Endothelial cell of umbilical vein (primary cell): ENCODE data around the gene CARMIL1. TPM values are rescaled to one million over a fixed set of nuclear protein-coding genes. Genes with fewer than 3 reads are reported as not detected.

Experiments
- BruUV-seq: library from RNA; stranded (reverse); fragments of 400-500 nt; replicated peaks from 2 replicates; lab custom pipeline; 2021; lab: Mats Ljungman, UMichigan
- CTCF ChIA-PET: fragments of 300-600, 350-600 bp; sonication (Branson Sonifier 250); formaldehyde crosslinking; loops from one replicate; lab custom pipeline; 2021; ENCODE audit warnings: antibody characterized with exemption, inconsistent platforms; lab: Charles Lee
- POLR2A ChIA-PET: fragments of 300-600, 350-600 bp; sonication (Branson Sonifier 250); formaldehyde crosslinking; loops from one replicate; lab custom pipeline; 2021; ENCODE audit warnings: antibody characterized with exemption, inconsistent platforms; lab: Charles Lee
- DNase-seq: peaks from one replicate; pipeline ENCODE4 v3.0.0-alpha.2; 2011; ENCODE audit warnings: low read depth, low spot score
- FAIRE-seq: peaks from 2 replicates; lab custom pipeline; 2011; peaks lifted over from hg19 to GRCh38; lab: Jason Lieb, UNC
- H2AFZ ChIP-seq: 2 replicates; pipeline ENCODE4 v1.6.0; 2012; ENCODE audit warnings: low read depth, low read length, control low read depth, inconsistent platforms
- H3K27ac ChIP-seq: 2 replicates; pipeline ENCODE4 v1.5.1; 2011; ENCODE audit warnings: low read depth, mild to moderate bottlenecking, control low read depth, low read length, moderate library complexity; ENCODE audit not compliant: insufficient read depth
- H3K27me3 ChIP-seq, 2 experiments: 2 replicates each; pipeline versions ENCODE4 v1.6.0 to v1.6.1; 2011; ENCODE audit warnings: low read length in 2 of 2, mixed read lengths in 1 of 2; ENCODE audit not compliant: control insufficient read depth in 2 of 2, insufficient read depth in 2 of 2
- H3K36me3 ChIP-seq, 2 experiments: 2 replicates in 1 of 2; 3 replicates in 1 of 2; pipeline ENCODE4 v1.5.1; 2011; ENCODE audit warnings: low read length in 2 of 2, mild to moderate bottlenecking in 1 of 2, moderate library complexity in 1 of 2; ENCODE audit not compliant: control insufficient read depth in 2 of 2, insufficient read depth in 2 of 2; ENCODE audit errors: extremely low read depth in 1 of 2
- H3K4me1 ChIP-seq: 3 replicates; pipeline ENCODE4 v1.5.1; 2011; ENCODE audit warnings: mild to moderate bottlenecking, low read length; ENCODE audit not compliant: control insufficient read depth, insufficient read depth; ENCODE audit errors: extremely low read depth
- H3K4me2 ChIP-seq: 2 replicates; pipeline ENCODE4 v1.6.1; 2011; ENCODE audit warnings: low read length, control low read depth, mixed read lengths; ENCODE audit not compliant: insufficient read depth
- H3K4me3 ChIP-seq, 3 experiments: fragments of 200-600 bp in 1 of 3; sonication (generic), shearing (Covaris generic) in 1 of 3; replicated peaks in 1 of 3; 2 replicates each; pipeline ENCODE4 v1.5.1; 2011 to 2016; ENCODE audit warnings: control low read depth in 3 of 3, low read length in 3 of 3, mild to moderate bottlenecking in 2 of 3, inconsistent platforms in 1 of 3, low read depth in 1 of 3, moderate library complexity in 1 of 3; ENCODE audit not compliant: insufficient read depth in 1 of 3
- H3K79me2 ChIP-seq: 2 replicates; pipeline ENCODE4 v1.6.0; 2012; ENCODE audit warnings: low read length, inconsistent platforms; ENCODE audit not compliant: control insufficient read depth, insufficient read depth
- H3K9ac ChIP-seq: replicated peaks from 2 replicates; pipeline ENCODE3; 2011; ENCODE audit warnings: low read length, control low read depth; ENCODE audit not compliant: insufficient read depth; ENCODE audit errors: extremely low read depth
- H3K9me1 ChIP-seq: replicated peaks from 3 replicates; pipeline ENCODE4 v1.6.0; 2011; ENCODE audit warnings: mild to moderate bottlenecking, low read length; ENCODE audit not compliant: control insufficient read depth, insufficient read depth; ENCODE audit errors: extremely low read depth
- H3K9me3 ChIP-seq: replicated peaks from 2 replicates; pipeline ENCODE4 v1.5.1; 2012; ENCODE audit warnings: low read length, inconsistent platforms; ENCODE audit not compliant: control insufficient read depth, insufficient read depth
- H4K20me1 ChIP-seq: replicated peaks from 2 replicates; pipeline ENCODE3; 2011; ENCODE audit warnings: mild to moderate bottlenecking, low read length; ENCODE audit not compliant: control insufficient read depth, insufficient read depth; ENCODE audit errors: extremely low read depth
- EZH2 ChIP-seq: IDR thresholded peaks from 2 replicates; pipeline ENCODE4 v1.6.1; 2012; ENCODE audit warnings: borderline replicate concordance, low read depth, mild to moderate bottlenecking, moderate library complexity, low read length, inconsistent platforms; ENCODE audit not compliant: severe bottlenecking
- FOS ChIP-seq: IDR thresholded peaks from 2 replicates; pipeline ENCODE4 v1.6.1; 2011; ENCODE audit warnings: mild to moderate bottlenecking, low read length, moderate library complexity, borderline replicate concordance; ENCODE audit not compliant: insufficient read depth
- GATA2 ChIP-seq: IDR thresholded peaks from 2 replicates; pipeline ENCODE4 v1.7.0; 2011; ENCODE audit warnings: low read depth, mild to moderate bottlenecking, moderate library complexity, mixed read lengths, low read length; ENCODE audit not compliant: insufficient read length, insufficient read depth
- JUN ChIP-seq: IDR thresholded peaks from 2 replicates; pipeline ENCODE4 v1.6.1; 2011; ENCODE audit warnings: borderline replicate concordance, low read depth; ENCODE audit not compliant: insufficient read length, insufficient read depth
- MYC ChIP-seq: IDR thresholded peaks from one replicate; pipeline ENCODE4 v1.6.1; 2011; ENCODE audit warnings: mild to moderate bottlenecking, low read depth, low read length
- POLR2A ChIP-seq: IDR thresholded peaks from 2 replicates; pipeline ENCODE4 v1.6.1; 2012; ENCODE audit warnings: low read depth, mild to moderate bottlenecking, control low read depth, low read length
- POLR2AphosphoS5 ChIP-seq: IDR thresholded peaks from 2 replicates; pipeline ENCODE4 v1.6.1; 2012; ENCODE audit warnings: low read depth, mild to moderate bottlenecking, control low read depth, low read length, moderate library complexity; ENCODE audit not compliant: insufficient read depth
- dilution Hi-C: fragments of 300-500 bp; cut with MboI; formaldehyde crosslinking; loops from one replicate; pipeline ENCODE4 v1.15.0; 2019; ENCODE audit warnings: low sequenced_read_pairs; ENCODE audit not compliant: extremely low pct_ligation_motif_present
- intact Hi-C: fragments of 100-400 bp; cut with micrococcal nuclease; formaldehyde crosslinking; loops from one replicate; pipeline ENCODE4 v1.10.0; 2022
- polyA plus RNA-seq, 4 experiments: library from polyadenylated mRNA; depleted of rRNA in 3 of 4; stranded (reverse) in 3 of 4; unstranded in 1 of 4; fragments of >200 nt; gene quantifications; 2 replicates each; pipeline versions ENCODE4 v1.2.1 to v1.2.3, GENCODE V29; 2011 to 2012; ENCODE audit warnings: missing spikeins in 1 of 4
- total RNA-seq: library from RNA; stranded (reverse); gene quantifications from 2 replicates; pipeline ENCODE4 v1.2.3, GENCODE V29; 2021
- TF ChIP-seq, protein P1 (sequence below): IDR thresholded peaks from 2 replicates; pipeline ENCODE4 v1.6.1; 2011; ENCODE audit not compliant: insufficient read depth, insufficient read length
- TF ChIP-seq, protein P2 (sequence below), 2 donors: IDR thresholded peaks; 1 replicate in 1 of 2; 2 replicates in 1 of 2; pipeline ENCODE4 v1.5.1; 2011; ENCODE audit warnings: low read length in 2 of 2, mild to moderate bottlenecking in 2 of 2, moderate library complexity in 2 of 2, control low read depth in 1 of 2, inconsistent platforms in 1 of 2, low read depth in 1 of 2; ENCODE audit not compliant: insufficient read depth in 1 of 2; ENCODE audit errors: extremely low read depth in 1 of 2

CARMIL1 gene
- total and polyA plus RNA-seq, 2 donors (not counting 3 experiments of a cell fraction or from before 2014, with no cell fraction given): 1.3 to 8.7 TPM

DNA sequence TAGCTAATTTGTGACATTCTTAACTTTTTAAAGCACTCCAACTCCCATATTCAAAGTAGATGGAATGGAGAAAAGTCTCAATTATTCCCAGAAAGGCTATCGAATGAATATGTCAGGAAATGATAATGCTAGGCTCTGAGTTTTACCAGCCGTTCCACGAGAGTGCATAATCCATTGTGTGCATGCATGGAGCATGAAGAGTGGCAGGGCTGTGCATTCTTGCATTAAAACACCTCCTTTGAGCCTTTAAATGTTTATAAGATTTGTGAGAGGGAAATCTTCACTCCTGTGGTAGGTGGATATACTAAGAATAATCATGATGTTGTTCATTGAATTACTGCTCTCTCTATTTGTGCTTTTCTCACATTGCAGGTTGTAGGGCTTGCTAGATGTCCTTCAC, 178.3 kb downstream of the CARMIL1 start:
- CTCF ChIA-PET: interaction anchor here (0.6 to 1.2 kb wide), 2 partner anchors 13 to 278 kb away, joined by 3 read pairs; no protein-coding TSS in a partner anchor
- no peak for FAIRE-seq
- POLR2A ChIA-PET: no interaction called here

More for the DNA sequence above, 178.3 kb downstream of the CARMIL1 start:
- intact Hi-C loops (no loop called here), dilution Hi-C loops (no loop called here)
- Histone ChIP-seq H3K4me2 (no peak overlapping the region), H4K20me1 (no peaks in the 10 kb centered on the region), H3K36me3 (no peaks in the 10 kb centered on the region), H3K4me3 (no peak overlapping the region), H2AFZ (no peak overlapping the region), H3K27ac (no peak overlapping the region), H3K9me1 (no peaks in the 10 kb centered on the region), H3K9ac (no peak overlapping the region), H3K9me3 (no peaks in the 10 kb centered on the region), H3K4me1 (no peaks in the 10 kb centered on the region), H3K27me3 (no peaks in the 10 kb centered on the region), H3K79me2 (no peaks in the 10 kb centered on the region)
- no peak for DNase-seq
- no TSS peak for BruUV-seq
- TF ChIP-seq, protein P1, sequence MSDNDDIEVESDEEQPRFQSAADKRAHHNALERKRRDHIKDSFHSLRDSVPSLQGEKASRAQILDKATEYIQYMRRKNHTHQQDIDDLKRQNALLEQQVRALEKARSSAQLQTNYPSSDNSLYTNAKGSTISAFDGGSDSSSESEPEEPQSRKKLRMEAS: no peak
- TF ChIP-seq JUN (no peak), EZH2 (no peak), POLR2AphosphoS5 (no peak), GATA2 (no peak), FOS (no peak), MYC (no peak), POLR2A (no peak)
- TF ChIP-seq, protein P2, sequence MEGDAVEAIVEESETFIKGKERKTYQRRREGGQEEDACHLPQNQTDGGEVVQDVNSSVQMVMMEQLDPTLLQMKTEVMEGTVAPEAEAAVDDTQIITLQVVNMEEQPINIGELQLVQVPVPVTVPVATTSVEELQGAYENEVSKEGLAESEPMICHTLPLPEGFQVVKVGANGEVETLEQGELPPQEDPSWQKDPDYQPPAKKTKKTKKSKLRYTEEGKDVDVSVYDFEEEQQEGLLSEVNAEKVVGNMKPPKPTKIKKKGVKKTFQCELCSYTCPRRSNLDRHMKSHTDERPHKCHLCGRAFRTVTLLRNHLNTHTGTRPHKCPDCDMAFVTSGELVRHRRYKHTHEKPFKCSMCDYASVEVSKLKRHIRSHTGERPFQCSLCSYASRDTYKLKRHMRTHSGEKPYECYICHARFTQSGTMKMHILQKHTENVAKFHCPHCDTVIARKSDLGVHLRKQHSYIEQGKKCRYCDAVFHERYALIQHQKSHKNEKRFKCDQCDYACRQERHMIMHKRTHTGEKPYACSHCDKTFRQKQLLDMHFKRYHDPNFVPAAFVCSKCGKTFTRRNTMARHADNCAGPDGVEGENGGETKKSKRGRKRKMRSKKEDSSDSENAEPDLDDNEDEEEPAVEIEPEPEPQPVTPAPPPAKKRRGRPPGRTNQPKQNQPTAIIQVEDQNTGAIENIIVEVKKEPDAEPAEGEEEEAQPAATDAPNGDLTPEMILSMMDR (IDR thresholded peaks at IDR 0.05; ENCODE audit: extremely low read depth in 1 of 2, insufficient read depth in 1 of 2, low read depth in 1 of 2, low read length in 2 of 2): no peak
